Naive B cell (primary cell): ENCODE results near the gene ANP32E. TPM values are rescaled to one million over a fixed set of nuclear protein-coding genes. Genes with fewer than 3 reads are reported as not detected.

Source experiments
- ATAC-seq, 2 donors: fragments of 150-1000 bp; cut with Tn5 transposase; 2 replicates each; pipeline ENCODE4 v1.10.0; 2021; ENCODE audit warnings: low read depth in 2 of 2, mild to moderate bottlenecking in 2 of 2, moderate library complexity in 2 of 2
- DNase-seq: peaks from one replicate; pipeline ENCODE4 v3.0.0; 2022
- H3K27ac Mint-ChIP-seq, 6 donors: one replicate each; pipeline ENCODE4 v1.8.0; 2020 to 2022; ENCODE audit warnings: mild to moderate bottlenecking in 6 of 6, mixed read lengths in 6 of 6, moderate library complexity in 5 of 6, inconsistent platforms in 2 of 6
- H3K27me3 Mint-ChIP-seq, 3 donors: one replicate each; pipeline ENCODE4 v1.8.0; 2021 to 2022; ENCODE audit warnings: mixed read lengths in 3 of 3, mild to moderate bottlenecking in 1 of 3
- H3K36me3 Mint-ChIP-seq, 2 donors: one replicate each; pipeline ENCODE4 v1.8.0; 2020 to 2022; ENCODE audit warnings: mixed read lengths in 2 of 2, inconsistent platforms in 1 of 2, mild to moderate bottlenecking in 1 of 2
- H3K4me1 Mint-ChIP-seq, 3 donors: one replicate each; pipeline ENCODE4 v1.8.0; 2020 to 2022; ENCODE audit warnings: mixed read lengths in 3 of 3, inconsistent platforms in 1 of 3, mild to moderate bottlenecking in 1 of 3, moderate library complexity in 1 of 3
- H3K4me3 Mint-ChIP-seq, 8 donors: one replicate each; pipeline ENCODE4 v1.8.0; 2020 to 2022; ENCODE audit warnings: mild to moderate bottlenecking in 8 of 8, mixed read lengths in 8 of 8, moderate library complexity in 8 of 8, inconsistent platforms in 2 of 8
- H3K9me3 Mint-ChIP-seq, 7 donors: one replicate each; pipeline ENCODE4 v1.8.0; 2020 to 2022; ENCODE audit warnings: mixed read lengths in 7 of 7, mild to moderate bottlenecking in 5 of 7, inconsistent platforms in 2 of 7, moderate library complexity in 1 of 7
- polyA plus RNA-seq, 6 donors: library from polyadenylated mRNA; unstranded; fragments of 300-500 nt; fragmentation: Illumina TruSeq; gene quantifications; one replicate each; pipeline ENCODE4 v1.2.3, GENCODE V29; 2021; ENCODE audit warnings: low read depth in 6 of 6

The ANP32E gene
- 10 to 100 TPM; 44.7 to 67.8 (median 49.8) TPM for polyA plus RNA-seq

DNA sequence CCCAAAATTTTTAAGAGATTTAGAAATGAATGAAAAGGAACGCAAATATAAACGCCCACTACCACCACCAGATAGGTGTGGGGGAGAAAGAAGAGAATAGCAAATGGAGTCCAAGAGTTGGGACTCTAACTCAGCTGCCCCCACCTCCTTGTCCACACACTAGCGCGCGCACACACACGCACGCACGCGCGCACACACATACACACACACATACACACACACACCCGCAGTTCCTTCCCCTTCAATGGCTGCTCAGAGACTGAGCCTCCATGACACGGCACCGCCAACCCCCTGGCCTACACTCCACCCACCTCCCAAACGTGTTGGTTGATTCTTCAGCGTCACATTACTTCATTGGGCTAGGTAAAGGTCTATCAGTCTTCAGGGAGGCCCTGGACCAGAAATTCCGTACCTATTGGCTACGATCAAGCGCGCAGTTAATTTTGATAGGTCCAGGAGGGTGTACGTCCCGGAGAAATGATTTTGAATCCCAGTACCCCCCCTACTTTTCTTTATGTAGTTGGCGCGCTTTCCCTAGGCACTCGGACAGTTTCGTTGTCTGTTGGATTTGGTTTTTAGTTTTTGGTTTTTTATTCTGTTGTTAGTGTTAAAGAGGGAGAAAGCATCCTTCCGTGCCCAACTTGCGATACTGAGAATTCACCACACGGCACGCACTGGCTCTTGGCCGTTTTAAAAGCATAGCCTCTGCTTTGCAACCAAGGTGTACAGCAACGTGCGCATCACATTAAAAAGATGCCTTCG lies at the start of gene ANP32E:
TSS of gene ANP32E (minus strand) at position 261 of the 762 bp plus-strand sequence. CDS start 326 bp downstream, outside the sequence.
- H3K27me3 Mint-ChIP-seq = peaks cover 0 to 4% (median 0%) of the 10 kb centered on the region in 3 donors
- H3K9me3 Mint-ChIP-seq = no peaks in the 10 kb centered on the region
- H3K27ac Mint-ChIP-seq = peak within 1 kb of the TSS in 5 of 6 donors; percentile 97 to 99 (median 99)
- peak; percentile 84 for ATAC-seq
- no peaks in the 10 kb centered on the region for H3K36me3 Mint-ChIP-seq
- H3K4me3 Mint-ChIP-seq = peak within 1 kb of the TSS in 2 of 8 donors; percentile 69 to 96
- peaks cover 17 to 23% (median 22%) of the 10 kb centered on the region in 3 donors for H3K4me1 Mint-ChIP-seq
- peak; percentile 97 for DNase-seq

DNA sequence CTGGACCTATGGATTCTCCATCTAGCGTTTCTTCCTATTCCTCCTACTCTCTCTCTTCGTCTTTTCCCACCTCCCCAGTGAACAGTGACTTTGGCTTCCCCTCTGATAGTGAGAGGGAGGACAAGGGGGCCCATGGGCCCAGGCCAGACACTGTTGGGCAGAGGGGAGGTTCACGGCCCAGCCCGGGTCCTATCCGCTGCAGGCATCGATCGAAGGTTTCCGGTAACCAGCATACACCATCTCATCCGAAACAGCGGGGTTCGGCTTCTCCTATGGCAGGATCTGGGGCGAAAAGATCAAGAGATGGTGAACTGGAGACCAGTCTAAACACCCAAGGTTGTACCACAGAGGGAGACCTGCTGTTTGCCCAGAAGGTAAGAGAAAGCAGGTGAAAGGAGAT lies 47.3 kb upstream of the ANP32E start:
- Mint-ChIP-seq H3K27me3 (peaks cover 2 to 39% (median 35%) of the 10 kb centered on the region in 3 donors), H3K4me3 (peak overlapping the region in 3 of 8 donors; percentile 17 to 97 (median 86)), H3K36me3 (peaks cover 0 to 10% of the 10 kb centered on the region in 2 donors), H3K4me1 (peaks cover 23 to 32% (median 23%) of the 10 kb centered on the region in 3 donors), H3K27ac (peak overlapping the region in 1 of 6 donors; percentile 15), H3K9me3 (peaks cover 0 to 7% (median 4%) of the 10 kb centered on the region in 7 donors)
- ATAC-seq (no peak), DNase-seq (no peak)

DNA sequence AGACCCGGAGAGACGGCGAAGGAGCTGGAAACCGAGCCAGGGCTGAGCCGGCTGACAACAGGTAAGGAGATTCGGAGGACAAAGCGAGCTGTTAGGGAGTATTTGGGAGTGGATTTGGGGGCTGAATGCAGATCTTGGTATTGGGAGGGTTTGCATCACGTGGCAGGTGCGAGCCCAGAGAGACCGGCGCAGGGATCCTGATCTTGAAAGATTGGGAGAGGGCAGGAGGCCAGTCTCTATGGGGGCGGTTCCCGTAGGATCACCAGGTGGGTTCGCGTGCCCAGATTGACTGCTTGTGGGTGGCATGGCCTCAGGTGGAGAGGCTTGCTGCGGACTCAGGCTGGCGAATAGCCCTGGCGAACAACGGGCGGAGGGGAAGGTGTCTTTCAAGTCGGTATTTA lies 46.6 kb upstream of the ANP32E start:
- Mint-ChIP-seq H3K27ac (peak overlapping the region; percentile 19 to 91 (median 81)), H3K4me1 (peaks cover 23 to 32% (median 23%) of the 10 kb centered on the region in 3 donors), H3K4me3 (peak overlapping the region; percentile 75 to 97 (median 91)), H3K9me3 (peaks cover 0 to 7% (median 4%) of the 10 kb centered on the region in 7 donors), H3K36me3 (peaks cover 0 to 10% of the 10 kb centered on the region in 2 donors), H3K27me3 (peaks cover 0 to 40% (median 33%) of the 10 kb centered on the region in 3 donors)
- DNase-seq (no peak), ATAC-seq (no peak)

DNA sequence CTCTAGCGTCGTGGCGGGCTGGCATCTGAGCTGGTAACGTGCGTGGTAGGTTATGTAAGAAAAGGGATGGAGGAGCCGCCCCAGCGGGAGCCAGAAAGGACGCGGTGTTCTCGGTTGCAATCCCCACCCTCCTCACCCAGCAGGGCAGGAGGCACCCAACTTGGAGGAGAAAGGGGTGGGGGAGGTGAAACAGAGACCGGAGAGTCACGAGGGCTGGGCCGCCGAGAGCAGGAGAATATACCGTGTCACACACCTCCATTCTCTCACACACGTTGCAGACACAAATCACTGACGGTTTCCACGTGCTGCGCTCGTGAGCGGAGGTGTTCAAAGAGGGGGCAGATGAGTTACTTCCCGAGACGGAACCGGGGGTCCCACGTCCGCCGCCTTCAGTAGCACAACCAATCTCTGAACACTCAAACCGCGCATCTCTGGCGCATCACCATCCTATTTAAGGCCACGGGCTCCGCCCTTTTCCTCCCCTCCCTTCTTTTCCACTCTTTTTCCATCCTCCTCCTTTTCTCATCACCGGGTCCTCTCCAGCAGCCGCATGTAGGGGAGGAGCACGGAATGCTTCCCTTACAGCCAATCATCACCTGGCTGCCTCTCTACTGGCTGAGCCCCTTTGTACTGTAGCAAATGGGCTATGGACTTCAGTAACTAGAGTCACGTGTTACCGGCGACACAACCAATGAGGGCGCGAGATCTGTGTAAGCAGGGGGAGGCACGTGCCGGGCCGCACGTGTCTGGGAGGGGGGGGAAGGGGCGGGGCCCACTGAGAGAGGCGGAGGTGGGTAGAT lies 46.0 kb upstream of the ANP32E start, which contains the start of gene CIART:
TSS of gene CIART (plus strand) at position 797 of the 800 bp plus-strand sequence. CDS start 714 bp downstream, outside the sequence.
- H3K27me3 Mint-ChIP-seq = peaks cover 0 to 41% (median 33%) of the 10 kb centered on the region in 3 donors
- H3K9me3 Mint-ChIP-seq = peaks cover 0 to 7% (median 4%) of the 10 kb centered on the region in 7 donors
- H3K4me1 Mint-ChIP-seq = peaks cover 23 to 32% (median 23%) of the 10 kb centered on the region in 3 donors
- H3K36me3 Mint-ChIP-seq = peaks cover 0 to 10% of the 10 kb centered on the region in 2 donors
- peak; percentile 65 for DNase-seq
- ATAC-seq = peak; percentile 88 to 90
- peak within 1 kb of the TSS; percentile 77 to 95 (median 89) for H3K27ac Mint-ChIP-seq
- H3K4me3 Mint-ChIP-seq = peak within 1 kb of the TSS; percentile 75 to 97 (median 91)

DNA sequence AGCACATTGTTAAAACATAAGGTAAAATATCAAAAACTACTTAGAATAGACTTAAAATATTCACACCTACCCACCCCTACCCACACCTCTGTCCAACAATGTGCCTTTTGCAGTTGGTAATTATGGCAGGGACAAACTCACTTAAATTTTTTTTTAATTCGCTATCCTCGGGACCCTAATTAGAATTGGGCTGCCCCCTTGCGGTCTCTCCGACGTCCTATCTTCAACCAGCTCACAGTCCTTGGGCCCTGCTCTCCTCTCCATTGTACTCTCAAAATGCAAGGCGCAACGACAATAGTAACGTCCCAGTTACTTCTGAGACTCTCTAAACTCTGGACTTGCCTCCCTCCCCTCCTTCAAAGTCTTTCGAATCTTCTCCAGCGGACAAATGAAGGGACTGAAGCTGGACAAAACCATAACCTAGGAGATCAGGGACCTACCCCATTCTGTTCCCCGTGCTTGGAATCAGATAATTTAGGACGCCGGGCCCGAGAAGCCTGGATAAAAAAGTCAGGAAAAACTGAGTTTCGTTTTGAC lies 45.4 kb upstream of the ANP32E start:
- peak; percentile 60 to 67 for ATAC-seq
- peaks cover 0 to 43% (median 33%) of the 10 kb centered on the region in 3 donors for H3K27me3 Mint-ChIP-seq

DNA sequence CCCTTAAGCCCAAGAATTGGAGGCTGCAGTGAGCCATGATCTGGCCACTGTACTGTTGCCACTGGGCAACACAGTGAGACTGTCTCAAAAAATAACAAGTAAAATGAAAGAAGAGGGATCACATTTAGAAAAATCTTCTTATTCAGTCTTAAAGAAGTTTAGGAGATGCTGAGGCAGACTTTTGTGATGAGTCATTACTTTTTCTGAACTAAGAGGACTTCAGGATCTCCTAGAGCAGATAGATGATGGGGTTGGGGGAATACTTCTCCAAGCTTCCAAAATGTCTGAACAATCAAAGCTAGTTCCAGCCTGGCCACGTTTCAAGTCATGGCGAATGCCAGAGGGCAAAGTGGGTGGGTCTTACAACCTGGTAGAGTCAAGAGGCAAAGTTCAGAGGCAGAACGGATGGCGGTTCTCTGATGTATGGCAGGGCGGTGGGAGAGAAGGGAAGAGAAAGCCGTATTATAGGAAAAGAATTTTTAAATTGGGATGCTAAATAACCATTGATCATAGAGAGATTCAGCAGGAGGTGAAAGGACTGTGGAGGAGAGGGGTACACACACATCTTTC lies 44.3 kb upstream of the ANP32E start:
- ATAC-seq = no peak

More for the DNA sequence above, 45.4 kb upstream of the ANP32E start:
- peak overlapping the region; percentile 75 to 97 (median 91) for H3K4me3 Mint-ChIP-seq
- H3K36me3 Mint-ChIP-seq = peaks cover 0 to 10% of the 10 kb centered on the region in 2 donors
- H3K27ac Mint-ChIP-seq = peak overlapping the region in 5 of 6 donors; percentile 58 to 95 (median 85)
- peak; percentile 65 for DNase-seq
- peaks cover 0 to 7% (median 4%) of the 10 kb centered on the region in 7 donors for H3K9me3 Mint-ChIP-seq
- peaks cover 23 to 32% (median 23%) of the 10 kb centered on the region in 3 donors for H3K4me1 Mint-ChIP-seq

DNA sequence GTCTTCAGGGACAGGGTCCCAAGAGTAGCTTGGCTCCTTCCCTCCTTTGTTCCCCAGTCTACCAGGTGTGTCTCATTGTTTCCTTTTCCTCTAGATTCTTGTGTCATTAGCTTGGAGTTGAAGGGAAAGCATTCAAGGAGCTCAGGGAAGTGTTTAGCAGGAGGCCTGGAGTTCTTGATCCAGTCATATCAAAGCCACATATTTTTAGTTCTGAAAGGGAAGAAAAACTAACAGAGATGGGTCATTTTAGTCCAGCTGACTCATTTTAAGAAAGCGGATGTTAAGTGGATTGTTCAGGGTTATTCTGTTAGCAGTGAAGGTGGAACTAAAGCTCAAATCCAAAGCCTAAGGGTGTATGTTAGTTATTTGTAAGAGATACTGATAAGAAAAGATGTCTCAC lies 37.4 kb upstream of the ANP32E start:
- no peaks in the 10 kb centered on the region for H3K9me3 Mint-ChIP-seq
- no peak for DNase-seq

More for the DNA sequence above, 44.3 kb upstream of the ANP32E start:
- H3K36me3 Mint-ChIP-seq = peaks cover 0 to 10% of the 10 kb centered on the region in 2 donors
- H3K9me3 Mint-ChIP-seq = peaks cover 0 to 7% (median 4%) of the 10 kb centered on the region in 7 donors
- peak overlapping the region in 2 of 6 donors; percentile 43 to 66 for H3K27ac Mint-ChIP-seq
- DNase-seq = no peak
- H3K27me3 Mint-ChIP-seq = peaks cover 0 to 48% (median 32%) of the 10 kb centered on the region in 3 donors
- H3K4me3 Mint-ChIP-seq = peak overlapping the region in 5 of 8 donors; percentile 15 to 75 (median 35)
- peaks cover 23 to 32% (median 23%) of the 10 kb centered on the region in 3 donors for H3K4me1 Mint-ChIP-seq

DNA sequence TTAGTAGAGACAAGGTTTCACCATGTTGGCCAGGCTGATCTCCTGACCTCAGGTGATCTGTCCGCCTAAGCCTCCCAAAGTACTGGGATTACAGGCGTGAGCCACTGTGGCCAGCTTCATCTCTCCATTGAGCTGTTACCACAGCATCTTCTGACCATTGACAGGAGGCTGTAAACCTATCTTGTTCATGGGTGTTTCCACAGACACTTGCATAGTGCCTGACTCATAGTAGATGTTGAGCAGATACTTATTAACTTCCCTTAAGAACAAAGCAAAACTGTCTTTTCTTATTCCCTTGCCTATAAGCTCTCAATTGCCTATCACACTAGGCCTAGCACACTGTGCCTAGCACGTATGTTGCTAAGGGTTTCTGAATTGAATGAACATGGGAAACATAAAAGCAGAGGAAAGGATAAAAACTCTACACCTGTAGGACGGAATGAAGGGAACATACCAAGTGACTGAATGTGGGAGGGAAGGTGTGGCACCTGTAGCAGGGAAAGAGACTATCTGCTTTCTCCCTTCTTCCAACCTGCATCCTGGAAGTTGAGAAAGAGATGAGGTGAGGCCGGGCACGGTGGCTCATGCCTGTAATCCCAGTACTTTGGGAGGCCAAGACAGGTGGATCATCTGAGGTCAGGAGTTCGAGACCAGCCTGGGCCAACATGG lies 35.5 kb upstream of the ANP32E start:
- Mint-ChIP-seq H3K4me1 (peaks cover 32 to 36% (median 32%) of the 10 kb centered on the region in 3 donors), H3K27ac (peak overlapping the region in 3 of 6 donors; percentile 37 to 80 (median 66)), H3K9me3 (no peaks in the 10 kb centered on the region), H3K27me3 (peaks cover 4 to 18% (median 13%) of the 10 kb centered on the region in 3 donors), H3K36me3 (peaks cover 0 to 7% of the 10 kb centered on the region in 2 donors), H3K4me3 (peak overlapping the region in 3 of 8 donors; percentile 23 to 69 (median 42))
- ATAC-seq (no peak), DNase-seq (no peak)

More for the DNA sequence above, 37.4 kb upstream of the ANP32E start:
- ATAC-seq = no peak
- Mint-ChIP-seq H3K4me1 (peaks cover 14 to 18% (median 17%) of the 10 kb centered on the region in 3 donors), H3K27me3 (peaks cover 4 to 28% (median 13%) of the 10 kb centered on the region in 3 donors), H3K36me3 (no peaks in the 10 kb centered on the region), H3K4me3 (no peak overlapping the region), H3K27ac (no peak overlapping the region)

DNA sequence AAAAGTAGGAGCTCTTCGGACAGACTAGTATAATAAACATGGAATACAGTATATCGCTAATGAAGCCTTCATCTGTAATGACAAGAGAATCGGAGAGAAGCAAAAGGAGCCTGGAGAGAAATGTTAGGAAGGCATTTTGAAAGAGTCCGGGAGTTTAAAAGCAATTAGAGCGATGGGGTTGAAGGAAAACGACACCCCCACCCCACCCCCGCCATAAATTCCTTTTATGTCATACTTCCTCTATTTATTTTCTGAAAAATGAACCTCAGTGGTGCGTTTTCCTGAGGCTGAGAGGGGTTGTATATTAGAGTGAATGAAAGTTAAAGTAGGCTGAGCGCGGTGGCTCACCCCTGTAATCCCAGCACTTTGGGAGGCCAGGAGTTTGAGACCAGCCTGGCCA lies 33.5 kb upstream of the ANP32E start:
- Mint-ChIP-seq H3K27me3 (peaks cover 4 to 13% (median 11%) of the 10 kb centered on the region in 3 donors), H3K4me3 (peak overlapping the region; percentile 97 to 100 (median 98)), H3K27ac (peak overlapping the region; percentile 98 to 100 (median 99)), H3K4me1 (peaks cover 32 to 40% (median 32%) of the 10 kb centered on the region in 3 donors), H3K36me3 (peaks cover 0 to 7% of the 10 kb centered on the region in 2 donors), H3K9me3 (no peaks in the 10 kb centered on the region)
- DNase-seq (no peak), ATAC-seq (no peak)

DNA sequence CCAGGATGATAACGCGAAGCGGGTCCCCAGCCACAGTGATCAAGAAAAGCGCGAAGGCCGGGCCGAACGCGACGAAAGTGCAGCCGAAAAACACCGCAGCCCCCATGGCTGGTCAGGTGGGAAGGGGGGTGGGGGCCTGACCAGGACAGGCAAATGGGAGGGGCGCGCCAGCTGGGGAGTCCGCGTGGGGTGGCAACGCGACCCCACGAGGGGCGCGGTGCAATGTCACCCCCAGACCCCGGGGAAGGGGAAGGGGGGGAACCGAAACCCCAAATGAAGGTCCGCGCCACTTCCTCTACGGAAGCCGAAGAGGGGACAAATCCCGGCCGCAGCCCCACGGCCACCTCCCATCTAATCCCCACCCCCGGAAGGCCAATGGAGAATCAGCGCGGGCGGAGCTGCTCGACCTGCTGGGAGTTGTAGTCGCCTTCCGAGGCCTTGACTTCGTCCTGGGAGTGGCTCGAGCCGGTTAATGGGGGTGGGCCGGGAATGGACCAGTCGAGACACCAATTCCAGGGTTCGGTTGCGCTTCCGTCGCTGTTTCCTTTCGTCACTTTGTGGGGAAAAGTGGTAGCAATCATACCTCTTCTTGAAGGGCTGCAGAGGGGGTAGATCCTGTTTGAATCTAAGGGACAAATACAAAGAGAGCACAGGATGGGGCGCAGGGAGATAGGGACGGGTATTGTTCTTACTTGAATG lies 32.9 kb upstream of the ANP32E start, which contains the start of gene APH1A:
TSS of gene APH1A (minus strand) at position 312 of the 699 bp plus-strand sequence. CDS start at position 106, 206 bp downstream.
- H3K27ac Mint-ChIP-seq = peak within 1 kb of the TSS; percentile 98 to 100 (median 99)
- no peaks in the 10 kb centered on the region for H3K9me3 Mint-ChIP-seq
- peaks cover 0 to 7% of the 10 kb centered on the region in 2 donors for H3K36me3 Mint-ChIP-seq
- H3K27me3 Mint-ChIP-seq = peaks cover 4 to 13% (median 9%) of the 10 kb centered on the region in 3 donors
- ATAC-seq (peak; percentile 87 to 91), DNase-seq (peak; percentile 94)
- peak within 1 kb of the TSS; percentile 97 to 100 (median 98) for H3K4me3 Mint-ChIP-seq
- H3K4me1 Mint-ChIP-seq = peaks cover 32 to 40% (median 32%) of the 10 kb centered on the region in 3 donors

DNA sequence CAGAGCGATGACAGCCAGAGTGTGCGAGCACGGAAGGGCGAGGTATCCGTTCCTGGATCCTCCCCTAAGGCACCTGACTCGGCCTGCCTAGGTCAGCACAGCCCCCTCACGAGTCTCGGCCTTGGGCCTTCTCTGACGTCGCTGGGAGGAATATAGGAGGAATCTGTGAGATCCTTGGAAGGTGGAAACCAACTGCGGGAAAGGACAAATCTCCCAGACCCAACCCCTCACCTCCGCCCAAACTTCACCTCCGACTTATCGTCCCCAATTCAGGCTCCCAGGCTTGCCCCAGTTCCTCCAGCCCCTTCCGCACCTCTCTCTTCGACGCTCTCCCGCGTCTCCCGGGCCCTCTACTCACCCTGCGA lies 32.4 kb upstream of the ANP32E start:
- peak; percentile 54 to 60 for ATAC-seq
- peaks cover 4 to 13% (median 4%) of the 10 kb centered on the region in 3 donors for H3K27me3 Mint-ChIP-seq
- H3K36me3 Mint-ChIP-seq = peaks cover 0 to 7% of the 10 kb centered on the region in 2 donors
- peak overlapping the region; percentile 98 to 100 (median 99) for H3K27ac Mint-ChIP-seq
- peak overlapping the region; percentile 97 to 100 (median 98) for H3K4me3 Mint-ChIP-seq
- H3K9me3 Mint-ChIP-seq = no peaks in the 10 kb centered on the region
- peaks cover 32 to 40% (median 32%) of the 10 kb centered on the region in 3 donors for H3K4me1 Mint-ChIP-seq
- peak; percentile 59 for DNase-seq
